Measurements from ENCODE around the gene HCCS.

The HCCS gene

GRCh38 chrX:11073381-11073780 lies 37.8 kb upstream of the HCCS start:
- no peak overlapping the region for H2BK120ac ChIP-seq (ENCODE audit: insufficient read depth, low read length, poor library complexity)
- no peak overlapping the region for H3K4ac ChIP-seq (ENCODE audit: low read depth, low read length)
- no peak overlapping the region for H3K23ac ChIP-seq (ENCODE audit: low read length)
- H3K27me3 ChIP-seq (ENCODE audit: insufficient read depth, low read length) = no peaks in the 10 kb centered on the region
- no peak overlapping the region for H3K18ac ChIP-seq (ENCODE audit: low read length)
- no peak overlapping the region for H4K91ac ChIP-seq (ENCODE audit: low read depth, low read length)
- H2AK5ac ChIP-seq (ENCODE audit: low read length) = no peak overlapping the region
- H2BK5ac ChIP-seq (ENCODE audit: low read depth, low read length, poor library complexity) = no peak overlapping the region
- WGBS (ENCODE audit: extremely low coverage, insufficient coverage, insufficient read length) = no CpG with 5 or more reads among the region's 1 CpG
- no peak overlapping the region for H3K14ac ChIP-seq (ENCODE audit: low read length)
- H3K79me1 ChIP-seq (ENCODE audit: low read length) = no peaks in the 10 kb centered on the region
- no peaks in the 10 kb centered on the region for H3K9me3 ChIP-seq (ENCODE audit: insufficient read depth, low read depth, low read length)
- no peak overlapping the region for H2AFZ ChIP-seq (ENCODE audit: insufficient read depth, low read length, poor library complexity)
- H4K12ac ChIP-seq (ENCODE audit: low read depth, low read length) = no peak overlapping the region
- H3K27ac ChIP-seq (ENCODE audit: low read depth, low read length) = no peak overlapping the region
- H2BK12ac ChIP-seq (ENCODE audit: low read length) = no peak overlapping the region
- no peak overlapping the region for H3K4me3 ChIP-seq (ENCODE audit: low read depth, low read length)
- no peaks in the 10 kb centered on the region for H3K79me2 ChIP-seq (ENCODE audit: control insufficient read depth, insufficient read depth, low read length, poor library complexity)
- H3K4me1 ChIP-seq (ENCODE audit: control insufficient read depth in 1 of 2, insufficient read depth in 2 of 2, low read length in 2 of 2) = no peaks in the 10 kb centered on the region
- H3K4me2 ChIP-seq (ENCODE audit: low read length) = no peak overlapping the region
- no peaks in the 10 kb centered on the region for H3K36me3 ChIP-seq (ENCODE audit: control insufficient read depth in 1 of 2, insufficient read depth in 2 of 2, low read length in 2 of 2)
- H3K9ac ChIP-seq (ENCODE audit: low read length) = no peak overlapping the region
- no peak for DNase-seq
- no peak overlapping the region for H4K8ac ChIP-seq (ENCODE audit: low read depth, low read length)

- Histone ChIP-seq H3K79me2 (ENCODE audit: control insufficient read depth, insufficient read depth, low read length, poor library complexity) (no peaks in the 10 kb centered on the region), H4K12ac (ENCODE audit: low read depth, low read length) (no peak overlapping the region), H3K4me1 (ENCODE audit: control insufficient read depth in 1 of 2, insufficient read depth in 2 of 2, low read length in 2 of 2) (no peaks in the 10 kb centered on the region), H2BK120ac (ENCODE audit: insufficient read depth, low read length, poor library complexity) (no peak overlapping the region), H2BK5ac (ENCODE audit: low read depth, low read length, poor library complexity) (no peak overlapping the region), H4K91ac (ENCODE audit: low read depth, low read length) (no peak overlapping the region), H3K23ac (ENCODE audit: low read length) (no peak overlapping the region), H3K4ac (ENCODE audit: low read depth, low read length) (no peak overlapping the region), H4K8ac (ENCODE audit: low read depth, low read length) (no peak overlapping the region), H2AK5ac (ENCODE audit: low read length) (no peak overlapping the region), H3K36me3 (ENCODE audit: control insufficient read depth in 1 of 2, insufficient read depth in 2 of 2, low read length in 2 of 2) (no peaks in the 10 kb centered on the region), H3K27ac (ENCODE audit: low read depth, low read length) (no peak overlapping the region), H3K14ac (ENCODE audit: low read length) (no peak overlapping the region), H3K27me3 (ENCODE audit: insufficient read depth, low read length) (no peaks in the 10 kb centered on the region), H3K79me1 (ENCODE audit: low read length) (no peaks in the 10 kb centered on the region), H3K9ac (ENCODE audit: low read length) (no peak overlapping the region), H3K9me3 (ENCODE audit: insufficient read depth, low read depth, low read length) (no peaks in the 10 kb centered on the region), H3K4me2 (ENCODE audit: low read length) (no peak overlapping the region), H3K4me3 (ENCODE audit: low read depth, low read length) (no peak overlapping the region), H2AFZ (ENCODE audit: insufficient read depth, low read length, poor library complexity) (no peak overlapping the region), H2BK12ac (ENCODE audit: low read length) (no peak overlapping the region), H3K18ac (ENCODE audit: low read length) (no peak overlapping the region)
- DNase-seq = peak; percentile 69 to 86
- WGBS (ENCODE audit: extremely low coverage, insufficient coverage, insufficient read length) = no CpG with 5 or more reads among the region's 4 CpGs
Observed at GRCh38 chrX:11080741-11081305, 30.3 kb upstream of the HCCS start.

GRCh38 chrX:11081511-11081910 lies 29.6 kb upstream of the HCCS start:
- Histone ChIP-seq H3K79me1 (ENCODE audit: low read length) (no peaks in the 10 kb centered on the region), H4K12ac (ENCODE audit: low read depth, low read length) (no peak overlapping the region), H3K4me2 (ENCODE audit: low read length) (no peak overlapping the region), H2AFZ (ENCODE audit: insufficient read depth, low read length, poor library complexity) (no peak overlapping the region), H3K23ac (ENCODE audit: low read length) (no peak overlapping the region), H3K18ac (ENCODE audit: low read length) (no peak overlapping the region), H2BK12ac (ENCODE audit: low read length) (no peak overlapping the region), H3K9ac (ENCODE audit: low read length) (no peak overlapping the region), H2BK5ac (ENCODE audit: low read depth, low read length, poor library complexity) (no peak overlapping the region), H3K27me3 (ENCODE audit: insufficient read depth, low read length) (no peaks in the 10 kb centered on the region), H3K9me3 (ENCODE audit: insufficient read depth, low read depth, low read length) (no peaks in the 10 kb centered on the region), H3K79me2 (ENCODE audit: control insufficient read depth, insufficient read depth, low read length, poor library complexity) (no peaks in the 10 kb centered on the region), H2BK120ac (ENCODE audit: insufficient read depth, low read length, poor library complexity) (no peak overlapping the region), H3K4me1 (ENCODE audit: control insufficient read depth in 1 of 2, insufficient read depth in 2 of 2, low read length in 2 of 2) (no peaks in the 10 kb centered on the region), H3K4me3 (ENCODE audit: low read depth, low read length) (no peak overlapping the region), H3K27ac (ENCODE audit: low read depth, low read length) (no peak overlapping the region), H3K4ac (ENCODE audit: low read depth, low read length) (no peak overlapping the region), H4K91ac (ENCODE audit: low read depth, low read length) (no peak overlapping the region), H2AK5ac (ENCODE audit: low read length) (no peak overlapping the region), H4K8ac (ENCODE audit: low read depth, low read length) (no peak overlapping the region), H3K36me3 (ENCODE audit: control insufficient read depth in 1 of 2, insufficient read depth in 2 of 2, low read length in 2 of 2) (no peaks in the 10 kb centered on the region), H3K14ac (ENCODE audit: low read length) (no peak overlapping the region)
- DNase-seq = no peak
- WGBS (ENCODE audit: extremely low coverage, insufficient coverage, insufficient read length) = no CpG with 5 or more reads among the region's 2 CpGs

- no peak overlapping the region for H3K27ac ChIP-seq (ENCODE audit: low read depth, low read length)
- no peaks in the 10 kb centered on the region for H3K79me2 ChIP-seq (ENCODE audit: control insufficient read depth, insufficient read depth, low read length, poor library complexity)
- no peak overlapping the region for H4K8ac ChIP-seq (ENCODE audit: low read depth, low read length)
- H3K79me1 ChIP-seq (ENCODE audit: low read length) = no peaks in the 10 kb centered on the region
- no peaks in the 10 kb centered on the region for H3K9me3 ChIP-seq (ENCODE audit: insufficient read depth, low read depth, low read length)
- H3K4ac ChIP-seq (ENCODE audit: low read depth, low read length) = no peak overlapping the region
- no peaks in the 10 kb centered on the region for H3K36me3 ChIP-seq (ENCODE audit: control insufficient read depth in 1 of 2, insufficient read depth in 2 of 2, low read length in 2 of 2)
- H2BK120ac ChIP-seq (ENCODE audit: insufficient read depth, low read length, poor library complexity) = no peak overlapping the region
- no CpG with 5 or more reads among the region's 1 CpG for WGBS (ENCODE audit: extremely low coverage, insufficient coverage, insufficient read length)
- H3K4me2 ChIP-seq (ENCODE audit: low read length) = no peak overlapping the region
- no peaks in the 10 kb centered on the region for H3K27me3 ChIP-seq (ENCODE audit: insufficient read depth, low read length)
- H4K91ac ChIP-seq (ENCODE audit: low read depth, low read length) = no peak overlapping the region
- no peaks in the 10 kb centered on the region for H3K4me1 ChIP-seq (ENCODE audit: control insufficient read depth in 1 of 2, insufficient read depth in 2 of 2, low read length in 2 of 2)
- H2AFZ ChIP-seq (ENCODE audit: insufficient read depth, low read length, poor library complexity) = no peak overlapping the region
- no peak overlapping the region for H2AK5ac ChIP-seq (ENCODE audit: low read length)
- H3K9ac ChIP-seq (ENCODE audit: low read length) = no peak overlapping the region
- DNase-seq = no peak
- no peak overlapping the region for H3K18ac ChIP-seq (ENCODE audit: low read length)
- no peak overlapping the region for H2BK12ac ChIP-seq (ENCODE audit: low read length)
- no peak overlapping the region for H3K14ac ChIP-seq (ENCODE audit: low read length)
- H3K4me3 ChIP-seq (ENCODE audit: low read depth, low read length) = no peak overlapping the region
- no peak overlapping the region for H4K12ac ChIP-seq (ENCODE audit: low read depth, low read length)
- H3K23ac ChIP-seq (ENCODE audit: low read length) = no peak overlapping the region
- no peak overlapping the region for H2BK5ac ChIP-seq (ENCODE audit: low read depth, low read length, poor library complexity)
Observed at GRCh38 chrX:11085305-11085704, 25.8 kb upstream of the HCCS start.

Data from trophoblast cell (in vitro differentiated cells and primary cell).